K562 (cell line): ENCODE measurements around the gene TRNT1. TPM values are rescaled to one million over a fixed set of nuclear protein-coding genes. Genes with fewer than 3 reads are reported as not detected.

ENCODE experiments used
- ELF2 ChIP-seq: fragments of 250-450 bp; sonication (Bioruptor Pico); IDR thresholded peaks from 2 replicates; pipeline ENCODE4 v1.5.0; 2021; ENCODE audit warnings: mild to moderate bottlenecking
- HEY1 ChIP-seq: fragments of 250-450 bp; sonication (Bioruptor Pico); IDR thresholded peaks from 2 replicates; pipeline ENCODE4 v1.5.0; 2020; ENCODE audit warnings: mild to moderate bottlenecking, moderate library complexity, borderline replicate concordance
- MAFF ChIP-seq: IDR thresholded peaks from 2 replicates; pipeline ENCODE4 v1.6.1; 2012; ENCODE audit warnings: low read length, improper control_type of control experiment
- NCOA6 ChIP-seq: fragments of 450-650 bp; IDR thresholded peaks from 2 replicates; pipeline ENCODE4 v1.6.1; 2017; ENCODE audit warnings: mild to moderate bottlenecking
- OTX1 ChIP-seq: fragments of 450-650 bp; formaldehyde crosslinking; IDR thresholded peaks from 2 replicates; pipeline ENCODE4 v1.4.0; 2022; ENCODE audit warnings: mild to moderate bottlenecking
- PHF21A ChIP-seq: fragments of 450-650 bp; IDR thresholded peaks from 2 replicates; pipeline ENCODE4 v1.6.1; 2017; ENCODE audit warnings: low read depth, borderline replicate concordance
- POLR2A ChIP-seq: fragments of 450-650 bp; conservative IDR thresholded peaks from 2 replicates; pipeline ENCODE4 v1.6.1; 2016
- PTBP1 ChIP-seq: fragments of 200-400 bp; formaldehyde crosslinking; IDR thresholded peaks from 2 replicates; pipeline ENCODE4 v1.6.1; 2017; ENCODE audit warnings: low read depth, low read length
- SMARCE1 ChIP-seq: fragments of 450-650 bp; IDR thresholded peaks from 2 replicates; pipeline ENCODE4 v1.7.1; 2016; ENCODE audit warnings: mild to moderate bottlenecking
- TFAM ChIP-seq: fragments of 250-450 bp; sonication (Bioruptor Pico); conservative IDR thresholded peaks from 2 replicates; pipeline ENCODE4 v1.5.0; 2021; ENCODE audit warnings: mild to moderate bottlenecking, moderate library complexity
- TRIM28 ChIP-seq: fragments of 450-650 bp; IDR thresholded peaks from 2 replicates; pipeline ENCODE4 v1.6.1; 2017
- ZC3H8 ChIP-seq: fragments of 450-650 bp; IDR thresholded peaks from 2 replicates; pipeline ENCODE4 v1.6.1; 2017
- ZNF668 ChIP-seq: fragments of 250-450 bp; sonication (Bioruptor Pico); IDR thresholded peaks from 2 replicates; pipeline ENCODE4 v1.8.0; 2022; ENCODE audit warnings: mild to moderate bottlenecking, inconsistent platforms
- polyA plus RNA-seq, 8 experiments: library from polyadenylated mRNA; depleted of rRNA in 4 of 8; stranded (reverse) in 5 of 8; unstranded in 3 of 8; fragments of >200 nt; fragmentation: Nextera tagmentation in 2 of 8; fragmentation: Illumina TruSeq in 1 of 8; extraction: Ambion mirVana in 2 of 8; extraction: Trizol in 1 of 8; gene quantifications; 2 replicates each; pipeline versions ENCODE4 v1.2.1 to v1.2.3, GENCODE V29; 2011 to 2014; ENCODE audit warnings: inconsistent platforms in 1 of 8, missing spikeins in 1 of 8
- total RNA-seq, 7 experiments: library from RNA; depleted of rRNA in 6 of 7; stranded (reverse); fragments of >200 nt in 6 of 7; fragmentation: Illumina TruSeq in 2 of 7; extraction: Trizol in 2 of 7; gene quantifications; 2 replicates each; pipeline versions ENCODE4 v1.2.1 to v1.2.3, GENCODE V29; 2011 to 2021; ENCODE audit warnings: low replicate concordance in 1 of 7
- TF ChIP-seq, protein P1 (sequence below): sonication (generic); formaldehyde crosslinking; IDR thresholded peaks from 2 replicates; pipeline ENCODE4 v1.5.0; 2020; ENCODE audit warnings: missing genetic modification reagents
- TF ChIP-seq, protein P2 (sequence below): fragments of 450-650 bp; IDR thresholded peaks from 2 replicates; pipeline ENCODE4 v1.6.1; 2016; ENCODE audit warnings: borderline replicate concordance
- TF ChIP-seq, protein P3 (sequence below): fragments of 250-450 bp; sonication (Bioruptor Pico); IDR thresholded peaks from 2 replicates; pipeline ENCODE4 v1.4.0; 2020
- TF ChIP-seq, protein P4 (sequence below): fragments of 200-800 bp; sonication (Bioruptor generic); IDR thresholded peaks from 2 replicates; pipeline ENCODE4 v1.6.1; 2017; ENCODE audit warnings: missing genetic modification characterization, missing compliant biosample characterization
- TF ChIP-seq, protein P5 (sequence below): sonication (generic); formaldehyde crosslinking; IDR thresholded peaks from 2 replicates; pipeline ENCODE4 v1.8.1; 2022; ENCODE audit warnings: missing genetic modification reagents

Gene TRNT1
- total and polyA plus RNA-seq, 9 of the 15 experiments (the other 6 are each of a cell fraction or from before 2014, with no cell fraction given) = 38.1 to 58.2 (median 47.4) TPM

DNA sequence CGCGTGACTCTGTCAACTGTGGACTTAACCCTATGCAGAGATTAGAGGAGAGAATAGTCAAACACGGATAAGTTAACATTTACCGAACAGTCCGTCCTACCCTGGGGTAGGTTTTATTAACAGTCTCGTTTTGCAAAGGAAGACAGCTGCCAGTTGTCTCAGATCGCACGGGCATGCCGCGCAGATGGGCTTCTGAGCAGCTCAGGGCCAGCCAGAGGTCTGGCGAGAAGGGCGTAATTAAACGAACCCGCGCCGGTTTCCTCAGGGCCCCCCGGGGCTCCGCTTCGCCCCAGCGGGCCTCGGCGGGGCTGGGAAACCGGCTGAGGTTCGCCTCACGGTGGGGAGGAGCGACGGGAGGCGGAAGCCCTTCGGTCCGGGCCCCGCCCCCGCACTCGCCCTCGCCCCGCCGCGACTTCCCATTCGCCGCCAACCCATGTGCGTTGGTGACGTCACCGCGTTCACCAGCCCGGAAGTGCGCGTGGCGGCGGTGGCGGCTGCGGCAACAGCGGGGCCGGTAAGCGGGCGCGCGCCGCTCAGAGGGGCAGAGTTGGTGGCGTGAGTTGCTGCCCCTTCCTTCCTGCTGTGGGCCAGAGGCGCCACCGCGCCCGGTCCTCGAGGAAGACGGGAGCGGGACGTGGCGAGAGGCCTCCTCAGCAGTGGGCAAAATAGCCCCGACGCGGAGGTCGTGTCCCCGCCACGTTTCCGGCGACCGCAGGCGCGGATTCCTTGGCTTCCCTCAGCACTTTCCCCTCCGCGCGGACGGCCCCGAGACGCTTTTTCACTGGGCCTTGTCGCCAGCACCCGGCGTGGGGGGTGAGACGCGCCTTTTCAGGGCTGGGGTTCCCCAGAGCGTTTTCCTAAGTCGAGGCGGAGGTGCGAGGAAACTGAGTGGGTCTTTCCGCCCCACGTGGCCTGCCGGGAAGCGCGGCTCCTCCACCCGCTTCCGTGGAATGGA, at the start of gene TRNT1 (continued):
- TF ChIP-seq ELF2 (peak; percentile 98), MAFF (no peak), SMARCE1 (no peak), ZC3H8 (no peak), PHF21A (peak; percentile 75), POLR2A (peak; percentile 98), ZNF668 (no peak), NCOA6 (no peak), TFAM (CRISPR knock-in tag) (no peak), PTBP1 (0 out of 2 replicates have a peak, but pooled peaks have one; percentile 51), TRIM28 (no peak), HEY1 (CRISPR knock-in tag) (no peak), OTX1 (CRISPR knock-in tag) (no peak)
- TF ChIP-seq, protein P1, sequence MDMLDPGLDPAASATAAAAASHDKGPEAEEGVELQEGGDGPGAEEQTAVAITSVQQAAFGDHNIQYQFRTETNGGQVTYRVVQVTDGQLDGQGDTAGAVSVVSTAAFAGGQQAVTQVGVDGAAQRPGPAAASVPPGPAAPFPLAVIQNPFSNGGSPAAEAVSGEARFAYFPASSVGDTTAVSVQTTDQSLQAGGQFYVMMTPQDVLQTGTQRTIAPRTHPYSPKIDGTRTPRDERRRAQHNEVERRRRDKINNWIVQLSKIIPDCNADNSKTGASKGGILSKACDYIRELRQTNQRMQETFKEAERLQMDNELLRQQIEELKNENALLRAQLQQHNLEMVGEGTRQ (CRISPR knock-in tag) = peak; percentile 72
- TF ChIP-seq, protein P2, sequence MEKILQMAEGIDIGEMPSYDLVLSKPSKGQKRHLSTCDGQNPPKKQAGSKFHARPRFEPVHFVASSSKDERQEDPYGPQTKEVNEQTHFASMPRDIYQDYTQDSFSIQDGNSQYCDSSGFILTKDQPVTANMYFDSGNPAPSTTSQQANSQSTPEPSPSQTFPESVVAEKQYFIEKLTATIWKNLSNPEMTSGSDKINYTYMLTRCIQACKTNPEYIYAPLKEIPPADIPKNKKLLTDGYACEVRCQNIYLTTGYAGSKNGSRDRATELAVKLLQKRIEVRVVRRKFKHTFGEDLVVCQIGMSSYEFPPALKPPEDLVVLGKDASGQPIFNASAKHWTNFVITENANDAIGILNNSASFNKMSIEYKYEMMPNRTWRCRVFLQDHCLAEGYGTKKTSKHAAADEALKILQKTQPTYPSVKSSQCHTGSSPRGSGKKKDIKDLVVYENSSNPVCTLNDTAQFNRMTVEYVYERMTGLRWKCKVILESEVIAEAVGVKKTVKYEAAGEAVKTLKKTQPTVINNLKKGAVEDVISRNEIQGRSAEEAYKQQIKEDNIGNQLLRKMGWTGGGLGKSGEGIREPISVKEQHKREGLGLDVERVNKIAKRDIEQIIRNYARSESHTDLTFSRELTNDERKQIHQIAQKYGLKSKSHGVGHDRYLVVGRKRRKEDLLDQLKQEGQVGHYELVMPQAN = peak; percentile 90
- TF ChIP-seq, protein P3, sequence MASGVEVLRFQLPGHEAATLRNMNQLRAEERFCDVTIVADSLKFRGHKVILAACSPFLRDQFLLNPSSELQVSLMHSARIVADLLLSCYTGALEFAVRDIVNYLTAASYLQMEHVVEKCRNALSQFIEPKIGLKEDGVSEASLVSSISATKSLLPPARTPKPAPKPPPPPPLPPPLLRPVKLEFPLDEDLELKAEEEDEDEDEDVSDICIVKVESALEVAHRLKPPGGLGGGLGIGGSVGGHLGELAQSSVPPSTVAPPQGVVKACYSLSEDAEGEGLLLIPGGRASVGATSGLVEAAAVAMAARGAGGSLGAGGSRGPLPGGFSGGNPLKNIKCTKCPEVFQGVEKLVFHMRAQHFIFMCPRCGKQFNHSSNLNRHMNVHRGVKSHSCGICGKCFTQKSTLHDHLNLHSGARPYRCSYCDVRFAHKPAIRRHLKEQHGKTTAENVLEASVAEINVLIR (CRISPR knock-in tag) = peak; percentile 88
- TF ChIP-seq, protein P4, sequence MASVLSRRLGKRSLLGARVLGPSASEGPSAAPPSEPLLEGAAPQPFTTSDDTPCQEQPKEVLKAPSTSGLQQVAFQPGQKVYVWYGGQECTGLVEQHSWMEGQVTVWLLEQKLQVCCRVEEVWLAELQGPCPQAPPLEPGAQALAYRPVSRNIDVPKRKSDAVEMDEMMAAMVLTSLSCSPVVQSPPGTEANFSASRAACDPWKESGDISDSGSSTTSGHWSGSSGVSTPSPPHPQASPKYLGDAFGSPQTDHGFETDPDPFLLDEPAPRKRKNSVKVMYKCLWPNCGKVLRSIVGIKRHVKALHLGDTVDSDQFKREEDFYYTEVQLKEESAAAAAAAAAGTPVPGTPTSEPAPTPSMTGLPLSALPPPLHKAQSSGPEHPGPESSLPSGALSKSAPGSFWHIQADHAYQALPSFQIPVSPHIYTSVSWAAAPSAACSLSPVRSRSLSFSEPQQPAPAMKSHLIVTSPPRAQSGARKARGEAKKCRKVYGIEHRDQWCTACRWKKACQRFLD = peak; percentile 92
- TF ChIP-seq, protein P5, sequence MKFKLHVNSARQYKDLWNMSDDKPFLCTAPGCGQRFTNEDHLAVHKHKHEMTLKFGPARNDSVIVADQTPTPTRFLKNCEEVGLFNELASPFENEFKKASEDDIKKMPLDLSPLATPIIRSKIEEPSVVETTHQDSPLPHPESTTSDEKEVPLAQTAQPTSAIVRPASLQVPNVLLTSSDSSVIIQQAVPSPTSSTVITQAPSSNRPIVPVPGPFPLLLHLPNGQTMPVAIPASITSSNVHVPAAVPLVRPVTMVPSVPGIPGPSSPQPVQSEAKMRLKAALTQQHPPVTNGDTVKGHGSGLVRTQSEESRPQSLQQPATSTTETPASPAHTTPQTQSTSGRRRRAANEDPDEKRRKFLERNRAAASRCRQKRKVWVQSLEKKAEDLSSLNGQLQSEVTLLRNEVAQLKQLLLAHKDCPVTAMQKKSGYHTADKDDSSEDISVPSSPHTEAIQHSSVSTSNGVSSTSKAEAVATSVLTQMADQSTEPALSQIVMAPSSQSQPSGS = peak; percentile 99
